DND-41 (cell line): ENCODE data around the gene SH3TC1.

Experiments
- ATAC-seq: fragments of 200-7000 bp; cut with Tn5 transposase; 3 replicates; pipeline ENCODE4 v1.9.1; 2021; ENCODE audit warnings: low read depth; ENCODE audit not compliant: insufficient read depth
- DNase-seq: peaks from one replicate; pipeline ENCODE4 v3.0.0-alpha.2; 2020
- H2AFZ ChIP-seq: 2 replicates; pipeline ENCODE4 v1.6.0; 2012; ENCODE audit warnings: low read depth, low read length
- H3K27ac ChIP-seq: 2 replicates; pipeline ENCODE4 v1.5.1; 2012; ENCODE audit warnings: low read length, inconsistent platforms
- H3K27me3 ChIP-seq: fragments of 200-600 bp; sonication (generic); 2 replicates; pipeline ENCODE4 v1.6.0; 2012; ENCODE audit warnings: low read length, mild to moderate bottlenecking, inconsistent platforms; ENCODE audit not compliant: insufficient read depth, poor library complexity
- H3K36me3 ChIP-seq: 2 replicates; pipeline ENCODE4 v1.5.1; 2012; ENCODE audit warnings: low read length, inconsistent platforms; ENCODE audit not compliant: insufficient read depth
- H3K4me1 ChIP-seq: 2 replicates; pipeline ENCODE4 v1.5.1; 2012; ENCODE audit warnings: mild to moderate bottlenecking, low read length; ENCODE audit not compliant: insufficient read depth
- H3K4me2 ChIP-seq: 2 replicates; pipeline ENCODE4 v1.6.0; 2012; ENCODE audit warnings: mild to moderate bottlenecking, moderate library complexity, low read length, inconsistent platforms; ENCODE audit not compliant: insufficient read depth
- H3K4me3 ChIP-seq, 2 experiments: fragments of 200-600 bp in 1 of 2; shearing (Covaris generic) in 1 of 2; 2 replicates each; pipeline ENCODE4 v1.5.1; 2012 to 2016; ENCODE audit warnings: inconsistent platforms in 2 of 2, low read length in 2 of 2, mild to moderate bottlenecking in 2 of 2, low read depth in 1 of 2, moderate library complexity in 1 of 2
- H3K79me2 ChIP-seq: 2 replicates; pipeline ENCODE4 v1.6.0; 2012; ENCODE audit warnings: low read length, inconsistent platforms; ENCODE audit not compliant: insufficient read depth
- H3K9ac ChIP-seq: 2 replicates; pipeline ENCODE4 v1.6.0; 2012; ENCODE audit warnings: low read depth, mild to moderate bottlenecking, inconsistent platforms, low read length, moderate library complexity
- H3K9me3 ChIP-seq: 2 replicates; pipeline ENCODE4 v1.5.1; 2012; ENCODE audit warnings: low read length, moderate library complexity, mild to moderate bottlenecking, inconsistent platforms; ENCODE audit not compliant: insufficient read depth, severe bottlenecking
- H4K20me1 ChIP-seq: 2 replicates; pipeline ENCODE4 v1.6.0; 2012; ENCODE audit warnings: low read length; ENCODE audit not compliant: insufficient read depth
- CTCF ChIP-seq: IDR thresholded peaks from 2 replicates; pipeline ENCODE4 v1.5.1; 2012; ENCODE audit warnings: borderline replicate concordance, low read length, moderate library complexity, mild to moderate bottlenecking; ENCODE audit not compliant: poor library complexity, severe bottlenecking; ENCODE audit errors: extremely low read depth
- EZH2 ChIP-seq: IDR thresholded peaks from 3 replicates; pipeline ENCODE4 v1.6.1; 2012; ENCODE audit warnings: borderline replicate concordance, low read depth, mild to moderate bottlenecking, moderate library complexity, low read length, inconsistent platforms; ENCODE audit not compliant: severe bottlenecking

Gene SH3TC1

GRCh38 chr4:8182294-8182693, 16.8 kb upstream of the SH3TC1 start:
- Histone ChIP-seq H3K4me3 (no peak overlapping the region), H3K9me3 (no peaks in the 10 kb centered on the region), H3K27ac (no peak overlapping the region), H3K9ac (no peak overlapping the region), H3K4me2 (no peak overlapping the region), H3K36me3 (no peaks in the 10 kb centered on the region), H4K20me1 (peaks cover 3% of the 10 kb centered on the region; the same call in 1 of the 2 replicates), H3K79me2 (no peaks in the 10 kb centered on the region), H3K27me3 (no peaks in the 10 kb centered on the region), H2AFZ (no peak overlapping the region), H3K4me1 (peaks cover 5% of the 10 kb centered on the region; the same call in 1 of the 2 replicates)
- DNase-seq (no peak), ATAC-seq (no peak)
- TF ChIP-seq EZH2 (no peak), CTCF (no peak)

GRCh38 chr4:8182858-8183725, 16.0 kb upstream of the SH3TC1 start:
- Histone ChIP-seq H3K4me1 (no peaks in the 10 kb centered on the region), H3K27ac (no peak overlapping the region), H3K27me3 (no peaks in the 10 kb centered on the region), H3K9me3 (no peaks in the 10 kb centered on the region), H3K4me2 (no peak overlapping the region), H3K4me3 (no peak overlapping the region), H3K36me3 (no peaks in the 10 kb centered on the region), H3K9ac (no peak overlapping the region), H4K20me1 (peaks cover 3% of the 10 kb centered on the region; the same call in 1 of the 2 replicates), H3K79me2 (no peaks in the 10 kb centered on the region), H2AFZ (no peak overlapping the region)
- DNase-seq (no peak), ATAC-seq (no peak)
- TF ChIP-seq EZH2 (no peak), CTCF (no peak)

GRCh38 chr4:8184061-8184460, 15.0 kb upstream of the SH3TC1 start:
- Histone ChIP-seq H3K4me1 (no peaks in the 10 kb centered on the region), H3K27me3 (no peaks in the 10 kb centered on the region)

More at GRCh38 chr4:8184061-8184460, 15.0 kb upstream of the SH3TC1 start:
- H3K27ac ChIP-seq: no peak overlapping the region
- DNase-seq (no peak), ATAC-seq (no peak)
- H3K79me2 ChIP-seq: no peaks in the 10 kb centered on the region
- H4K20me1 ChIP-seq: peaks cover 3% of the 10 kb centered on the region; the same call in 1 of the 2 replicates
- no peak overlapping the region for H3K4me2 ChIP-seq
- H3K36me3 ChIP-seq: no peaks in the 10 kb centered on the region
- H3K9ac ChIP-seq: no peak overlapping the region
- H3K9me3 ChIP-seq: no peaks in the 10 kb centered on the region
- TF ChIP-seq EZH2 (no peak), CTCF (no peak)
- H3K4me3 ChIP-seq: no peak overlapping the region
- no peak overlapping the region for H2AFZ ChIP-seq
